CD4-positive, alpha-beta T cell treated with Interleukin-10 for 1 hour (primary cell): ENCODE measurements around the gene HLTF.

Experiments
- DNase-seq: peaks from one replicate; pipeline ENCODE4 v3.0.0-alpha.2; 2020

The HLTF gene

GRCh38 chr3:149081772-149082171, 4.6 kb downstream of the HLTF start:
- no peak for DNase-seq

GRCh38 chr3:149080699-149081091, 5.6 kb downstream of the HLTF start:
- DNase-seq: no peak

- no peak for DNase-seq
These were observed 6.2 kb downstream of the HLTF start for GRCh38 chr3:149080011-149080698.

- DNase-seq: no peak
These were observed 8.7 kb downstream of the HLTF start for GRCh38 chr3:149077628-149078027.

- DNase-seq: no peak
These were observed 18.4 kb downstream of the HLTF start for GRCh38 chr3:149067883-149068282.

GRCh38 chr3:149061776-149062175, 24.6 kb downstream of the HLTF start:
- no peak for DNase-seq

GRCh38 chr3:149058602-149059001, 27.7 kb downstream of the HLTF start:
- no peak for DNase-seq

GRCh38 chr3:149058198-149058597, 28.1 kb downstream of the HLTF start:
- no peak for DNase-seq

- no peak for DNase-seq
These were observed 30.8 kb downstream of the HLTF start for GRCh38 chr3:149055575-149055974.

GRCh38 chr3:149044339-149045083, 41.8 kb downstream of the HLTF start:
- no peak for DNase-seq

GRCh38 chr3:149042789-149043386, 43.4 kb downstream of the HLTF start:
- DNase-seq: no peak

- no peak for DNase-seq
These were observed 48.0 kb downstream of the HLTF start for GRCh38 chr3:149038322-149038721.

- DNase-seq: no peak
These were observed 48.6 kb downstream of the HLTF start for GRCh38 chr3:149037684-149038083.

- no peak for DNase-seq
These were observed 55.2 kb downstream of the HLTF start for GRCh38 chr3:149031096-149031495.

GRCh38 chr3:149026718-149027117, 59.6 kb downstream of the HLTF start:
- DNase-seq: no peak

- no peak for DNase-seq
These were observed 62.4 kb downstream of the HLTF start for GRCh38 chr3:149023951-149024350.

- no peak for DNase-seq
These were observed 64.5 kb downstream of the HLTF start for GRCh38 chr3:149021830-149022229.

- DNase-seq: no peak
These were observed 65.5 kb downstream of the HLTF start for GRCh38 chr3:149020839-149021252.

- DNase-seq: no peak
These were observed 66.0 kb downstream of the HLTF start for GRCh38 chr3:149020196-149020838.

GRCh38 chr3:149019580-149019979, 66.8 kb downstream of the HLTF start:
- DNase-seq: no peak

GRCh38 chr3:149018247-149018646, 68.1 kb downstream of the HLTF start:
- no peak for DNase-seq

- no peak for DNase-seq
These were observed 69.4 kb downstream of the HLTF start for GRCh38 chr3:149016669-149017541.

GRCh38 chr3:149016242-149016641, 70.1 kb downstream of the HLTF start:
- DNase-seq: no peak
